ENCODE data around the gene LARP4B.

Gene LARP4B

DNA sequence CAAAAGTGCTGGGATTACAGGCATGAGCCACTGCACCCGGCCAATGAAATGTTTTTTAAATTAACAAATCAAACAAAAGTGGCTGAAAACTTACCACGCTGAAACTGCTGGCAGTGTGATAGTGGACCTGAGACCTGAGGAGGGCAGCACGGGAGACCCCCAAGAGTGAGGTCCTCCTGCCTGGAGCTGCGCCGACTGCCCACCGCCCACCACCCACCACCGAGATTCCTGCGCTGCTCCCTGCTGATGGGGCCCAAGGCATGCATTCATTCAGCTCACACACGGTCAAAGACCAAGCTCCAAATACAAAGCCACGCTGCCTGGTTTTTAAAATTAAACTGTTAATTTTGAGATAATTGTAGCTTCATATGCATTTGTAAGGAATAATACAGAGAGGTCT, 16.4 kb upstream of the LARP4B start:
- TF ChIP-seq, protein P1, sequence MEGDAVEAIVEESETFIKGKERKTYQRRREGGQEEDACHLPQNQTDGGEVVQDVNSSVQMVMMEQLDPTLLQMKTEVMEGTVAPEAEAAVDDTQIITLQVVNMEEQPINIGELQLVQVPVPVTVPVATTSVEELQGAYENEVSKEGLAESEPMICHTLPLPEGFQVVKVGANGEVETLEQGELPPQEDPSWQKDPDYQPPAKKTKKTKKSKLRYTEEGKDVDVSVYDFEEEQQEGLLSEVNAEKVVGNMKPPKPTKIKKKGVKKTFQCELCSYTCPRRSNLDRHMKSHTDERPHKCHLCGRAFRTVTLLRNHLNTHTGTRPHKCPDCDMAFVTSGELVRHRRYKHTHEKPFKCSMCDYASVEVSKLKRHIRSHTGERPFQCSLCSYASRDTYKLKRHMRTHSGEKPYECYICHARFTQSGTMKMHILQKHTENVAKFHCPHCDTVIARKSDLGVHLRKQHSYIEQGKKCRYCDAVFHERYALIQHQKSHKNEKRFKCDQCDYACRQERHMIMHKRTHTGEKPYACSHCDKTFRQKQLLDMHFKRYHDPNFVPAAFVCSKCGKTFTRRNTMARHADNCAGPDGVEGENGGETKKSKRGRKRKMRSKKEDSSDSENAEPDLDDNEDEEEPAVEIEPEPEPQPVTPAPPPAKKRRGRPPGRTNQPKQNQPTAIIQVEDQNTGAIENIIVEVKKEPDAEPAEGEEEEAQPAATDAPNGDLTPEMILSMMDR (conservative IDR thresholded peaks at IDR 0.05) = no peak
- H3K27ac ChIP-seq = peak overlapping the region; percentile 65

DNA sequence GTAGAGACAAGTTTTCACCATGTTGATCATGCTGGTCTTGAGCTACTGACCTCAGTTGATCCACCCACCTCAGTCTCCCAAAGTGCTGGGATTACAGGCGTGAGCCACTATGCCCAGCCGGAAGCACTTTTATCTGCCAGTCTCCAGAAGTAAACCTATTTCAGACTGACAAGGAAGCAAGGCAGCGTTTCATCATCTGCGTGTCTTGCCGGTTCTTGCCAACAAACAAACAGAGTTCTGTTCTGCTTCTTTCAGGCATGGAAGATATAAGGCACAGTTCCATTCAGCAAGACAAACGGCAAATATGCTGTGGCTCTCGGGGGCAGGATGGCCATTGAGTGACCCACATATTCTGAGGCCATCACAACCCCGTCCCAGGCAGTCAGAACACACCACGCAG, 15.5 kb upstream of the LARP4B start:
- peak overlapping the region; percentile 65 for H3K27ac ChIP-seq

DNA sequence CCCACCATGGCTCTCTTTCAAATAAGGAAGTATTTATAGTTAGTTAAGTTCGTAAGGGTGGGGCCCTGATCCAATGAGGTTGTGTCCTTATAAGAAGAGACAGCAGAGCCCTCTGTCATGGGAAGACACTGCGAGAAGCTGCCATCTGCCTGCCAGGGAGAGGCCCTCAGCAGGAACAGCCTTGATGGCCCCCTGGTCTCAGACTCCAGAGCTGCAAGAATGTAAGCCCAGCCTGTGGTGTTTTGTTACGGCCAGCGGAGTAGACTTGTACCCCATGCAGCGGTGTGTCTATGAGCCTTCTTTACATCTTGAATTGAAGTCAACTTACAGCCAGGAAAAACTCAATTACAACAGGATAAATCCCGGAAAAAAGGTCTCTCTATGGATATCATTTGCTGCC, 14.3 kb upstream of the LARP4B start:
- no peak overlapping the region for H3K27ac ChIP-seq
- TF ChIP-seq, protein P1 (conservative IDR thresholded peaks at IDR 0.05) = no peak

More for the DNA sequence above, 15.5 kb upstream of the LARP4B start:
- TF ChIP-seq, protein P1 (conservative IDR thresholded peaks at IDR 0.05) = no peak

DNA sequence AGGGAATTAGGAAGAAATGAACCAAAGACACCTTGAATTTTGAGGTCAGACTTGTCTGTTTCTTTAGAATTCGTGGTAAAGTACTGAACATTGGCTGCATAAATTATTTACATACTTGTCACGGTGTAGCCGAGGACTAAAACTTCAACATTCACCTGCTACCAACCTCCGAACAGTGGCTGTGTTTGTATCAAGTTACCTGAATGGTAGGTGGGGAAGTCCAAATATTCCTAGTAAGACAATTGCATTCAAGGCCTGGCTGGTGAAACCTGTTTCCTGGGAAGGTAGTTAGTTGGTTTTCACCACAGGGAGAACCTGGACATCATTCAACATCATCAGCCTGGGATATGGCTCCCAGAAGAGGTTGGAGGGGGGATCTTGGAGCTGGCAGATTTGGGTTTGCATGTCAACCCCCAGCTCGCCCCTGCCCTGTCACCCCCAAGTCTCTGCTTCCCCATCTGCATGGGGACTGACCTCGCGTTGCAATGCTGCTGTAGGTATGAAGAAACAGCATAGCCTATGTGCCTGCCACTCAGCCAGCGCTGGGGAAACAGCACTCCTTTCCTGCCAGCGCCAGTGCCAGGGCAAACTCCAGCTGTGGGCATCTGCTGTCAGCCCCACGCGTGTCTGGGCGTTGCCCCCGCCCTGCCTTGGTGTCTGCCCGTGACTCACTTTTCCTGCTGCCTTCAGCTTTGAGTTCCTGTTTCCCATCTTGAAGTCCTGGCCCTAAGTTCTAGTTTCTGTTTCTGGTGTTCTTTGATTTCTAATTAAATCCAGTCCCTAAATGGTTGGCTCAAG, 12.7 kb upstream of the LARP4B start:
- TF ChIP-seq, protein P1 (conservative IDR thresholded peaks at IDR 0.05) = no peak

DNA sequence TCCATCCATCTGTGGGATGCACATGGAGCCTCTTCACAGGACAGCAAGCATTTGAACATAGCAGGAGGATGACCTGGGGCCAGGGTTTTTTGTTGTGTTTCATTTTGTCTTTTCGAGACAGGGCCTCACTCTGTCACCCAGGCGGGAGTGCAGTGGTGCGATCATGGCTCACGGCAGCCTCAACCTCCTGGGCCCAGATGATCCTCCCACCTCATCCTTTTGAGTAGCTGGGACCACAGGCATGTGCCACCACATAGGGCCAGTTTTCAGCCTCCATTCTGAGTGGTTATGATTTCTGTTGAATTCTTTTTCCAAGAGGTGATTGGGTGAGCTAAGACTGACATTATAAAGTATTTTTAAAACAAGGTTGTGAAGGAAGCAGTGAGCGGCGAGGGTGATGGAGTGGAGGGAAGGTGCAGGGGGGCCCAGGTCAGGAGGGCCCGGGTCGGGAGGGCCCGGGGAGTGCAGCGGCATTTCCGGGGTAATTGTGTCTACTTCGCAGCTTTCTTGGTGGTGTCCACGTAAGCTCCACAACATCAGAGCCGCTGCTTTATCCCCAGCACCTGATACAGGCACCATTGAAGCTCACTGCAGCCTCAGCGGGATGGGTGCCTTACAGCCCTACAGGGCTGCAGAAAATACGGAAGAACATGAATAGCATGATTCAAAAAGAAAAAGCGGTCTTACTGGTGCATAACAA, 12.0 kb upstream of the LARP4B start:
- TF ChIP-seq, protein P1 (conservative IDR thresholded peaks at IDR 0.05) = no peak
- H3K27ac ChIP-seq = no peak overlapping the region

More for the DNA sequence above, 12.7 kb upstream of the LARP4B start:
- no peak overlapping the region for H3K27ac ChIP-seq

DNA sequence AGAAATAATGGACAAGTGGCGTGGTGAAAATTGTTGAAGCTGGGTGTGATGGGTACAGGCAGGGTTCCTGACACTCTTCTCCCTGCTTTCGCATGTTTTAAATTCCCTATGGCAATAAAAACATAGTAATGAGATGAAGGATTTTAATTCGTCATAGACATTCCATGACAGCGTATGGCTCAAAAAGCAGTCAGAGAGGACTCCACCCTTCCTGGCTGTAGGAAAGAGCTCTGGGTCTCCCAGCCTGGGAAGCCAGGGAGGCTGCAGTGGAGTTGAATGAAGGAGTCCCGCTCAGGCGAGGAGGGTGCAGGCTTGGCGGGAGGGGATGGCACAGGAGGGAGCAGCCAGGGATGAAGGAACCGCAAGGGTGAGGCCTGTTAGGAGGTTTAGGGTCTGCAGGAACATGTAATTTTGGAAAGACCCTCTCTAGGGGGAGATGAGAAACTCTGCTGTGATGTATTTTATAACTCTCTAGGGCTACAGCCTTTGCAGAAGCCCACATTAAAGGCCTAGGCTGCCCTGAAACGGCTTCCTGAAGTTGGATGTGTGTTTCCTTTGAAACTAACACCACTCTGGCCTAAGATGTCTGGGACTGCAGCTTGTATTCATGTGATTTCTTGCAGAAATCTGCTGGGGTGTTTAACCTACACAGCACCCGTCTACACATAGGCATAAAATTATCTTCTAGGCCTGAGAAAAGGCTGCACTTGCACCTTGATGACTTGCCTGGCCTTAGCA, 7.6 kb upstream of the LARP4B start:
- H3K27ac ChIP-seq = no peak overlapping the region
- TF ChIP-seq, protein P1 (conservative IDR thresholded peaks at IDR 0.05) = no peak

Measured in VCaP (cell line).